Vagina (tissue), 2 donors: Measurements from ENCODE around the gene F12.

Experiments
- POLR2AphosphoS5 ChIP-seq, 2 donors: sonication (generic); formaldehyde crosslinking; IDR thresholded peaks; one replicate each; pipeline ENCODE4 v1.9.0; 2017; ENCODE audit warnings: antibody characterized with exemption in 2 of 2, mild to moderate bottlenecking in 2 of 2, low read depth in 1 of 2; ENCODE audit not compliant: insufficient read depth in 1 of 2
- TF ChIP-seq, protein P1 (sequence below), 3 experiments: fragments of 450-650 bp in 2 of 3; fragments of 200-600 bp in 1 of 3; sonication (generic) in 1 of 3; IDR thresholded peaks; one replicate each; pipeline ENCODE4 v1.5.1; 2017 to 2019; ENCODE audit warnings: antibody characterized with exemption in 3 of 3, mild to moderate bottlenecking in 2 of 3, moderate library complexity in 2 of 3

DNA sequence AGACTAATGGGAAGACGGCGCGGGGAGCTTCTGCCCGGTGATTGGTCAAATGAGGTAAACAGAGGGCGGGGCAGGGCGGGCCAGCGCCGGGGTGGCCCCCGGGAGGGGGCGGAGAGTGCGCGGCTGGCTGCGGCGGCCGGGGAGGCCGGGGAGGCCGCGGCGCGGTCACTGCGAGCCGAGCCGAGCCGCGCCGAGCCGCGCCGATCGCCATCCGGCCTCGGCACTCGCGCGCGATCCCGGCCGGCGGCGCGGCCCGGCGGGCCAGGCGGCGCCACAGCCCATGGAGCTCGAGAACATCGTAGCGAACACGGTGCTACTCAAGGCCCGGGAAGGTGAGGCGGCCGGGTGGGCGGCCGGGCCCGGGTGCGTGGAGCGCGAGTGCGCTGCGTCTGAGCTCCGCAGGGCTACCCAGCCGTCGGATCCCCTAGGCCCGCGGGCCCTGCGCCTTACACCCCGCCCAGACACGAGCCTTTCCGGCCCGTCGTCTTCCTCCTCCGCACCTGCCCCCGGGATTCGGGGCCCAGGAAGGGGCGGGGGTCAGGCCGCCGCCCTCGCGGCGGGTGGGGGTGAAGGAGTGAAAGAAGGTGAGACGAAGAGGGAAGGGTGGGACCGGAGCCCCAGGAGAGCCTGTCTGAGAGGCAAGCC lies 17.3 kb upstream of the F12 start, which contains the start of gene GRK6:
- TF ChIP-seq, protein P1, sequence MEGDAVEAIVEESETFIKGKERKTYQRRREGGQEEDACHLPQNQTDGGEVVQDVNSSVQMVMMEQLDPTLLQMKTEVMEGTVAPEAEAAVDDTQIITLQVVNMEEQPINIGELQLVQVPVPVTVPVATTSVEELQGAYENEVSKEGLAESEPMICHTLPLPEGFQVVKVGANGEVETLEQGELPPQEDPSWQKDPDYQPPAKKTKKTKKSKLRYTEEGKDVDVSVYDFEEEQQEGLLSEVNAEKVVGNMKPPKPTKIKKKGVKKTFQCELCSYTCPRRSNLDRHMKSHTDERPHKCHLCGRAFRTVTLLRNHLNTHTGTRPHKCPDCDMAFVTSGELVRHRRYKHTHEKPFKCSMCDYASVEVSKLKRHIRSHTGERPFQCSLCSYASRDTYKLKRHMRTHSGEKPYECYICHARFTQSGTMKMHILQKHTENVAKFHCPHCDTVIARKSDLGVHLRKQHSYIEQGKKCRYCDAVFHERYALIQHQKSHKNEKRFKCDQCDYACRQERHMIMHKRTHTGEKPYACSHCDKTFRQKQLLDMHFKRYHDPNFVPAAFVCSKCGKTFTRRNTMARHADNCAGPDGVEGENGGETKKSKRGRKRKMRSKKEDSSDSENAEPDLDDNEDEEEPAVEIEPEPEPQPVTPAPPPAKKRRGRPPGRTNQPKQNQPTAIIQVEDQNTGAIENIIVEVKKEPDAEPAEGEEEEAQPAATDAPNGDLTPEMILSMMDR (IDR thresholded peaks at IDR 0.05), result no peak
- TF ChIP-seq POLR2AphosphoS5 (IDR thresholded peaks at IDR 0.05; ENCODE audit: insufficient read depth in 1 of 2, low read depth in 1 of 2), result no peak
